ENCODE data around the gene TBC1D3I.
"Not testable (repeated sequence)": the region's sequence is repeated elsewhere in the genome, so short reads cannot be mapped to it uniquely, and the experiment has no call there.

The TBC1D3I gene

DNA sequence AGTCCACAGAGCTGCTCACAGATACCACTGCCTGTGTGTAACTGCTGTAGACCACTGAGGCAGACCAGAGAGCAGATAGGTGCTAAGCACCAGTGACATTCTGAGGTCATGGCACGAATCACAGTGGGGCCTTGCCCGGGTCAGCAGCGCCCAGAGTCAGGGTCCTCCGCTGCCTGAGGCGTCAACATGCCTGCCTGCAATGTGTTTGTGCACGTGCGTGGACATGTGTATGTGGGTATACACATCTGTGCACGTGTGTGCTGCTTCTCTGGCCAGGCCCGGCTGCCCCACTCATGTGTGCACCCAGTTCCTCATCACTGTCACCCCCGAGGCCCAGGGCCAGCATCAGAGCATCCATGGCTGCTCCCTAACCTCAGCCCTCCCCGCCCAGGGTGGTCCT is at the start of gene TBC1D3I:
Gene TBC1D3I, minus strand, starts transcription at position 101 of the 400 bp plus-strand sequence. CDS start 1,585 bp downstream, outside the sequence.
- not testable (repeated sequence) for DNase-seq

DNA sequence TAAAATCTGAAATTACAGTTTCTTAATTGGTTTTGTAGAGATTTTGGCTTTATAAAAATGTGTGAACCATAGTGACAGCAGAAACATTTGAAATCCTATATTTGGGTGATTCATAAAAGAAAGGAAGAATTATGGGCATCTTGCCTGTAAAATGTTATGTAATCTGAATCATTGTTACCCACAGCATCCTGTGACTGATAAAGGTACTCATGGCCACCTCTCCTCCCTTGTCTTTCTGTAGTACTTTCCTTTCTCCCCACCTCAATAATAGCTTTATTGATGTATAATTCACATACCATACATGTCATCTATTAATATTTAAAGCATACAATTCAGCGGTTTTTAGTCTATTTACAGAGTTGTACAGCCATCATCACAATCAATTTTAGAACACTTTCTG is 30.8 kb upstream of the TBC1D3I start:
- not testable (repeated sequence) for DNase-seq

DNA sequence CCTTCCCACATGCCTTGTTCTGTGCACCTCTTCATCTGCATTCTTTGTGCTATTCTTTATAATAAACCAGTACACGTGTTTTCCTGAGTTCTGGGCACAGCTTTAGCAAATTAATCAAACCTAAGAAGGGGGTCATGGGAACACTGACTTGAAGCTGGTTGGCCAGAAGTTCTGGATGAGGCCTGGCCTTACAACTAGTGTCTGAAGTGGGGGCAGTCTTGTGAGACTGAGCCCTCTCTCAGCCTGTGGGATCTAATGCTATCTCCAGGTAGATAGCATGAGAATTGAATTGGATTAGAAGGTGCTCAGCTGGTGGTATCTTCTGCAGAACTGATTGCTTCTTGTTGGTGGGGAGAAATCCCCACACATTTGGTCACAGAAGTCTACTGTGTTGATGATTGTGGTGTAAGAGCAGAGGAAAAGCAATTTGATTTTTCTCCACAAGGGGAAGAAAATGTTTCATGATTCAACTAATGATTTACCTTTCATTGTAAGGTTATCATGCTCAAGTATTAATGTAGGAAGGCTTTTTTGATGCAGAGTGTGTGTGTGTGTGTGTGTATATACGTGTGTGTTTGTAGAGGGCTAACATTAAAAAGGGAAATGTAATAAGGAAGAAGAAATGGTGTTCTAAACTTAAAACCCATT is 25.7 kb upstream of the TBC1D3I start:
- not testable (repeated sequence) for DNase-seq

DNA sequence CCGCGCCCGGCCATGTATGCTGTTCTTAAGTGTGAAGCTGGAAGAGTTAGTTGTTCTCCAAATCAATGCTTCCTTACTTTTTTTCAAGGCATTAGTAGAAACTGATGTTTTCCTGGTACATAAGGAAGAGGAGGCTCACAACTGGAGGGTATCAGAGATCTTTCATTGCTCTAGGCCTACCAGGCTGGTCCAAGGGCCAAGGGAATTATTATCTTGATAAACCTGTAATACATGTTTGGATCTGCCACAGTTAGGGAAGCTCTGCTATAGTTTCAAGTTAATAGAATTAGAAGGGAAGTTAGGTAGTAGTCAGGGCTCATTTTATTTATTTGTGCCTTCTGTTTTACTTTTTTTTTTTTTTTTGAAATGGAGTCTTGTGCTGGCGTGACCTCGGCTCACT is 19.8 kb upstream of the TBC1D3I start:
- DNase-seq: not testable (repeated sequence)

DNA sequence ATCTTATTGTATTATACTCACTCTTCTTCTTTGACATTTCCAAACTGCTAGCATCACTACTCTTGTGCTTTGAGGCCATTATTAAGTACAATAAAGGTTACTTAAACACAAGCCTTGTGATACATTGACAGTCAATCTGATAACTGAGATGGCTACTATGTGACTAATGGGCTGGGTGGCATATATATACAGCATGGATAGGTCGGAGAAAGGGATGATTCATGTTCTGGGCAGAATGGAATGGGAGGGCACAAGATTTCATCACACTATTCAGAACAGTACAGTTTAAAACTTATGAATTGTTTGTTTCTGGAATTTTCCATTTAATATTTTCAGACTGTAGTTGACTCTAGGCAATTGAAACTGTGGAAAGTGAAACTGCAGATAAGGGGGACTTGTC is 18.9 kb upstream of the TBC1D3I start:
- not testable (repeated sequence) for DNase-seq

DNA sequence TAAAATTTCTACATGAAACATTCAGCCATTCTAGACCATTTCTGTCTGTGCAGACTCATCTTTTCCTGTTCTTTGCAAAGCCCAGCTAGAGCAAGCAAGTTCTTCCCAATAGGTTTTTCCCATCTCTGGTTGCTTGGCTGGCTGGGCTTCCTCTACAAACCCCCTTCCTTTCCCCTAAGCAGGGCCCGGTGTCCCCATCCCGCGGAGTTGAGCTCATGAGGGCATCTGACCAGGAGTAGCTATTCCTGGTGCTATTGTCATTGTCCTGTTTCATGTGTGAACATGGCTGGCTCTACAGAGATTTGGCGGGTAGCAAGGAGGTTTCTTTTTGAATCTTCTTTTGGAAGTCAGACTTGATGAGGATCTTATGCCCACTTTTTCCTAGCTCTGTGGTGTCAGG is 22.3 kb downstream of the TBC1D3I start:
- DNase-seq: not testable (repeated sequence)

DNA sequence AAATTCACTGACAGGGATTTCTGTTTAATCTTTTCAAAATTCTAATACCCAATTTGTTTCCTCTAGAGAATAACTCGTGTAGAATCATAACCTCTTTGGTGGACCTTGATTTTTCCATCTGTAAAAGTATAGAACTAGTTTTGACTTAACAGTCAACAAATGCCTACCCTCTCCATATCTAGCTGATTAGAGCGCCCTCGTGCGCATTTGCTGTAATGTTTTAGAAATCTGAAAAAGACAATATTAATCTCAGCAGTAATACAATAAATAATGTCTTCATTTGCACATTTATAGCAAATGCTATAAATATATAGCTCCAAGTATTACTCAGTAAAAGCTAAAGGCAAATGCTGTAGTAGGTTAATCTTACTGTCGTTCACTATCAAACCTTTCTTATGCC is 34.7 kb downstream of the TBC1D3I start:
- not testable (repeated sequence) for DNase-seq

DNA sequence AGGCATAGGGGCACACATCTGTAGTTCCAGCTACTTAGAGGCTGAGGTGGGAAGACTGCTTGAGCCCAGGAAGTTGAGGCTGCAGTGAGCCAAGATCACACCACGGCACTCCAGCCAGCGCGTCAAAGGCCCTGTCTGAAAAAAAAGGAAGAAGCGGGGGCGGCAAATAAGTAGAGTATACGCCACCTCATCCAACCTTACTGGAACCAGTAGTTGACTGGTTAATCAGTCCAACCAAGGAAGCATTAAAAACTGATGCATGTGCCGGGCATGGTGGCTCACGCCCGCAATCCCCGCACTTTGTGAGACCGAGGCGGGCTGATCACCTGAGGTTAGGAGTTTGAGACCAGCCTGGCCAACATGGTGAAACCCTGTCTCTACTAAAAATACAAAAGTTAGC is 41.4 kb downstream of the TBC1D3I start:
- not testable (repeated sequence) for DNase-seq

DNA sequence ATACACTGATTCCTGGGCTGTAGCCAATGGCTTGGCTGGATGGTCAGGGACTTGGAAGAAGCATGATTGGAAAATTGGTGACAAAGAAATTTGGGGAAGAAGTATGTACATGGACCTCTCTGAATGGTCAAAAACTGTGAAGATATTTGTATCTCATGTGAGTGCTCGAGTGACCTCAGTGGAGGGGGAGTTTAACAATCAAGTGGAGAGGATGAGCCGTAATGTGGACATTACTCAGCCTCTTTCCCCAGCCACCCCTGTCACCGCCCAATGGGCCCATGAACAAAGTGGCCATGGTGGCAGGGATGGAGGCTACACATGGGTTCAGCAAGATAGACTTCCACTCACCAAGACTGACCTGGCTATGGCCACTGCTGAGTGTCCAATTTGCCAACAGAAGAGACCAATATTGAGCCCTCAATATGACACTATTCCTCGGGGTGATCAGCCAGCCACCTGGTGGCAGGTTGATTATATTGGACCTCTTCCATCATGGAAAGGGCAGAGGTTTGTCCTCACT is 42.7 kb downstream of the TBC1D3I start:
- not testable (repeated sequence) for DNase-seq

DNA sequence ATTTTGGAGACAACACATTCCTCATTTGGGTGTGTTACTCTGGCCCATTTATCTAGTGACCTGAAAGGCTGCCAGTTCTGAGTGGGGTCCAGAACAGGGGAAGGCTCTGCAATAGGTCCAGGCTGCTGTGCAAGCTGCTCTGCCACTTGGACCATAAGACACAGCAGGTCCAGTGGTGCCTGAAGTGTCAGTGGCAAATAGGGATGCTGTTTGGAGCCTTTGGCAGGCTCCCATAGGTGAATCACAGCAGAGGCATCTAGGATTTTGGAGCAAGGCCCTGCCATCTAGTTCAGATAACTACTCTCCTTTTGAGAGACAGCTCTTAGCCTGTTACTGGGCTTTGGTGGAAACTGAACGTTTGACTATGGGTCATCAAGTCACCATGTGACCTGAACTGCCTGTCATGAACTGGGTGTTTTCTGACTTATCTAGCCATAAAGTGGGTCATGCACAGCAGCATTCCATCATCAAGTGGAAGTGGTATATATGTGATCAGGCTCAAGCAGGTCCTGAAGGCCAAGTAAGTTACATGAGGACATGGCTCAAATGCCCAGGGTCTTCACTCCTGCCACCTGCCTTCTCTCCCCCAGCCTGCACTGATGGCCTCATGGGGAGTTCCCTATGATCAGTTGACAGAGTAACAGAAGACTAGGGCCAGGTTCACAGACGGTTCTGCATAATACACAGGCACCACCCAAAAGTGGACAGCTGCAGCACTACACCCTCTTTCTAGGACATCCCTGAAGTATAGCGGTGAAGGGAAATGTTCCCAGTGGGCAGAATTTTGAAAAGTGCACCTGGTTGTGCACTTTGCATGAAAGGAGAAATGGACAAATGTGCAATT is 43.4 kb downstream of the TBC1D3I start:
- DNase-seq: not testable (repeated sequence)

DNA sequence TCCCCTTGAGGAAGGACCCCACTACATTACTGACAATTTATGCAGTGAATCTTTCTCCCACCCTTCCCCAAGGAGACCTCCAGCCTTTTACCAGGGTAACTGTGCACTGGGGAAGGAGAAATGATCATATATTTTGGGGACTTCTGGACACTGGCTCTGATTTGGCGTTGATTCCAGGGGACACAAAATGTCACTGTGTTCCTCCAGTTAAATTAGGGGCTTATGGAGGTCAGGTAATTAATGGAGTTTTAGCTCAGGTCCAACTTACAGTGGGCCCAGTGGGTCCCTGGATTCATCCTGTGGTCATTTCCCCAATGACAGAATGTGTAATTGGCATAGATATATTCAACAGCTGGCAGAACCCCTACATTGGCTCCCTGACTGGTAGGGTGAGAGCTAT is 44.8 kb downstream of the TBC1D3I start:
- DNase-seq: not testable (repeated sequence)

DNA sequence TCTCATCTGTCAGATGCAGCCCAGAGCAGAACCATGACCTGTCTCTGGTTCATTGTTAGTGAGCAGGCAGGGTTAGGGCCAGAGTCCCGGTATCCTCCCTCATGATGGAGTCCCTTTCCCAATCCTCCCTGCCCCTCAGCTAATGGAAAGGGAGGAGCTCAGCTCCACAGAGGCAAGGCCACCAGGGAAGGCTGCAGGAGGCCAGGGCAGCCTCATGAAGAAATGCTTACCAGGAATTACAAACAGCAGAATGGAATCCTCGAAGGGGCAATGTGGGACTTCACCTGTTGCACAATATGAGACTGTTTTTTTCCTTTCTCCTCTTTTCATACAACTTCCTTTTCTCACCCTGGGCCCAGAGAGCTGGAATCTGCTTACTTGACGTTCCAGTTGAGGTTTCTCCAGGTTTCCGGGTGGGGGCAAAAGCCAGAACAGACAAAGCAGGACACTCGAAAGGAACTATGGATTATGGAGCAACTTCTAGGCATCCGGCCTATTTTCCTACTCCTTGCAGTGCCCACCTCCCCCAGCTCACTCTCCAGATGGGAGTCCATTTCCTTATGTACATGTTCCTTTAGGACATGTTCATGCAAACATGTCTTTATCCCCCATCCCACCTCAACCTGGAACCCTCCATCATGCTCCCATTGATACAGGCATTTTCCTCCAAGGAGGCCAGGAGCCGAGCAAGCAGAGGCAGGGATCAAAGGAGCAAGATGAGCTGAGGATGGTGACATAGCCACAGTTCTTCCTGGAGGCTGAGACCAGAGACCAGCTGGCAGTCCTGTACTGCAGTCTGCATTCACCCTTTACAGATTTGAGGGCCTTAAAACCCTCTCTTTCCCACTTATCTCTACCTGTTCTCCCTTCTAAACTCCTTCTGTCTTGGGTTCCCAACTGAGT is 48.7 kb downstream of the TBC1D3I start:
- DNase-seq: not testable (repeated sequence)

DNA sequence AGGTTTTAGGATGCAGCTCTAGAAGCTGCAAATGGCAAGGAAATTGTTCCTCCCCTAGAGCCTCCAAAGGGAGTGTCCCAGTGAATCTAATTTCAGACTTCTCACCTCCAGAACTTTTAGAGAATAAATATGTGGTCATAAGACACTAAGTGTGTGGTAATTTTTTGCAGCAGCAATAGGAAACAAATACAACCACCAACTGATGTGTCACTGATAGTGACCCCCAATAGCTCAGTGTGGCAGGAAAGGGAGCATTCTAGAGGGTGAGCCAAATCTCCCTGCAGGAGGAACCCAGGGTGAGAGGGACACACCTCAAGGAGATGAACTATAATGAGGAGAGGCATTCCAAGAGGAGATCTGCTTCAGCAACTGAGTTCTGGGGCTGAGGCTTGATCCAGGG is 49.5 kb downstream of the TBC1D3I start:
- no peak for DNase-seq

DNA sequence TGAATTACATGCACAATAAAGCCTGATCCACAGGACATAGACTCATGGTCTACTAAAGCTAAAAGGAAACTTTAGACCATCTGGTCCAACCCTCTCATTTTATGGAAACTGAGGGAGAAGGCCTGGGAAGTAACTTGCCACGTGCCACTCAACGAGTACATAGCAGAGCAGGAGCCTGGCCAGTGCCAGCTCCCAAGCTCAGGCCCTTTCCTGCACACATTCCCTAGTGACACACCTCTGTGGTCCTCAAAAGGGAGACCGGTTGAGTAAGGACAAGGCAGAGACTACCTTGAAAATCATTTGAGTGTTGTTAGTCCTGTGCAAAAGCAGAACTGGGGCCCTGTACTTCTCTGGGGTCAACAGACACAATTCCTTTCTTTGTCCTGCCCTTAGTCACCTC is 50.7 kb downstream of the TBC1D3I start:
- no peak for DNase-seq

DNA sequence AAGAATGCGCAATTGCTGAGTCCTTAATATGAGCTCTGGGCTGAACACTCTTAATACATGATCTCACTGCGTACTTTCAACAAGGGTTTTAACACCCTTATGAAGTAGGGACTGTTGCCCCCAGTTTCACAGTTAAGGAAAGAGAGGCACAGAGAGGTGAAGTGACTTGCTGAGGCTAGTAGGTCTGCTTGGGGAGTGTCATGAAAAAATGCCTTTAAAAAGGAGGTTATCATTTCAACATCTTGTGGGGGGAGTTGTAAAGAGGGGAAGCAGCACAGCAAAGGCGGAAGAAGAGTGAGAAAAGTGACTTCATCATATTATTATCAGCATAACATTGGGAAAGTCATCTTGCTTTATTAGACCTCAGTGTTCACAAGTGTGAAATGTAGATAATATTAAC is 51.4 kb downstream of the TBC1D3I start:
- DNase-seq: no peak

DNA sequence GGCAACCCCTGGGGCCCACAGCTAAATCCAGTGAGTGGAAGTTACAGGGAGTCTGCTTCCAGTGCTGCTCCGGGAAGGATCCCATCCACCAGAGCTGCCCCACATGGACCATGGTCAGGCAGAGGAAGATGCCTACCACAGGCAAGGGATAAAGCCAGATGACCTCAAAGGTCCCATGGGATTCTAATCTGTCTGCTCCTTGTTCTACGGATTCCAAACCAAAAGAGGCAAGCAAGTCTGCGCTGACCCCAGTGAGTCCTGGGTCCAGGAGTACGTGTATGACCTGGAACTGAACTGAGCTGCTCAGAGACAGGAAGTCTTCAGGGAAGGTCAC is 52.1 kb downstream of the TBC1D3I start:
- DNase-seq: no peak

DNA sequence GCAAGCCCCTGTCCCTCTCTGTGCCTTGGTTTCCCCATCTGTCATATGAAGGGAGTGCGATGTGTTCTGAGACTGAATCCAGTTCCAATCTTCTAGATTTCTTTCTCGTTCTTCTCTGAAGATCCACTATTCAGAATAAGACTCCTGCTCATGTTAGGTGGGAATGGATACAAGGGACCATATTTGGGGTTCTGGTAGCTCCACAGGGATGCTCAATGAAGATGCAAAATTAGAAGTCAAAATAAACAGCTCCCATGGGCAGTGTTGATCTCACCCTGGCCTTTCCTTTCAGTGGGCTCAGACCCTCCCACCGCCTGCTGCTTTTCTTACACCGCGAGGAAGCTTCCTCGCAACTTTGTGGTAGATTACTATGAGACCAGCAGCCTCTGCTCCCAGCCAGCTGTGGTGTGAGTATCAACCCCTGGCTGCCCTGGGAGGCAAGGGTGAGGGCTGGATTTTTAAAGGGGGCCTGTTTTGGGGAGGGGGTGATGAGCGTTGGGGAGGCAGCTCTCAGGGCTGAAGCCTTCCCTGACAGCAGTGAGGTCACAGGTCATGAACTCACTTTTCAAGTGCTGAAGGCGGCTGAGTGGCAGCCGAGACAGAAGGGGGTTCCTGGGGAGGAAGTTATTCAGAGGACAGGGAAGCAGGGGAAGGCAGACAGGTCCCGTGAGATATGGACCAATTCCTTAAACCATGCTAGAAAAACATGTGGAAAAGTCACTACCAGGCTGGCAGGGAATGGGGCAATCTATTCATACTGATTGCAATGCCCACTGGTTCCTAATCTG is 52.7 kb downstream of the TBC1D3I start:
- DNase-seq: not testable (repeated sequence)

DNA sequence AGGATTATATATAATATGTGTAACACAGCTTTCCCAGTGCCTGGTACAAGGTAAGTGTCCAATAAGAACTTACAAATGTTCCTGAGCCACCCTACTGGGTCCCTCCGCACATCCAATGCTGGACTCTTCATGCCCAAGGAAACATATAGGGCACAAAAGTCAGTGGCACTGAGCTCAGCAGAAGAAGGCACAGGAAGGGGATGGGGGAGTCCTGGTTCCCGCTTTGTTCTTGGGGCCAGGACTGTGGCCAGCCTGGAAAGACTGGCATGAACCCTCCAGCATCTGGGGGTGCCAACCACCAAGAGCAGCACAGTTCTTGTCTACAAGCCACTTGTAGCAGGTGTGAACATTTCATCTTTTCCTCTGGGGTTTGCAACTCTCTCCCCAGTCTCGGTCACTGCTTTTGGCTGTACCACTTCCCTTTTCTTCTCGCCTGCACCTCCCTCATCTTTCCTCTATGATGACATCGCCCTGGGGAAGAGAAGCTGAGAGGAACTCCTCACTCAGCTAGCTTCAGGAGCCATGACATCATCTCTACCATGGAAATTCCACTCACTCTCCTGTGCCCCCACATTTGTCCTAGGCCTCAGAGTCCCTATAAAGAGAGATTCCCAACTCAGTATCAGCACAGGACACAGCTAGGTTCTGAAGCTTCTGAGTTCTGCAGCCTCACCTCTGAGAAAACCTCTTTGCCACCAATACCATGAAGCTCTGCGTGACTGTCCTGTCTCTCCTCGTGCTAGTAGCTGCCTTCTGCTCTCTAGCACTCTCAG is 53.7 kb downstream of the TBC1D3I start, which contains the start of gene CCL4L2:
Gene CCL4L2, plus strand, starts transcription at position 625 of the 773 bp plus-strand sequence.
- DNase-seq: not testable (repeated sequence)

DNA sequence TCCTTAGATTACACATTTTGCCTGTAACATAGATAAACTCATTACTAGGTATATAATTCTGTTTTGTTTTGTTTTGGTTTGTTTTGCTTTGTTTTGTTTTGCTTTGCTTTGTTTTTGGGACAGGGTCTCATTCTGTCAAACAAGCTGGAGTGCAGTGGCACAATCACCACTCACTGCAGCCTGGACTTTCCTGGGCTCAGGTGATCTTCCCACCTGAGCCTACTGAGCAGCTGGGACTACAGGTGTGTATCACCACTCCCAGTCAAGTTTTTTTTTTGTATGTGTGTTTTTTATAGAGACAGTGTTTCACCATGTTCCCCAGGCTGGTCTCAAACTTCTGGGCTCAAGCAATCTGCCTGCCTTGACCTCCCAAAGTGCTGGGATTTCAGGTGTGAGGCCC is 54.8 kb downstream of the TBC1D3I start:
- no peak for DNase-seq

DNA sequence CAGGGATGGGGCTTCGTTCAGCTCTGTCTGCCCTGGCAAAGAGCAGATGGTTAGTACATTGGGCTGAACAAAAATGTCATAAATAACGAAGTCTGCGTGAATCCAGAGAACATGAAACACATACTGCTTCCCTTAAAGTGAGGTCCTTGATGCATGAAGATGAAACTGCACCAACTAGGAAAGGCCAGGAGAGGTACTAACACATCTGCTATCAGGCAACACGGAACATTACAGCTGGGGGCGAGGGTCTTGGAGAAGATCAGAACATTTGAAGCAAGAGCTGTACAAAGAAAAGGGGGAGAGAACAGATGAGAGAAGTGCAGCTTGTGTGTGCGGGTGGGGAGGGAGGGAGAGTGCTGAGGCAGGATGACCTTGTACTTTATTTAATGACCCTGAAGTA is 57.0 kb downstream of the TBC1D3I start:
- not testable (repeated sequence) for DNase-seq

DNA sequence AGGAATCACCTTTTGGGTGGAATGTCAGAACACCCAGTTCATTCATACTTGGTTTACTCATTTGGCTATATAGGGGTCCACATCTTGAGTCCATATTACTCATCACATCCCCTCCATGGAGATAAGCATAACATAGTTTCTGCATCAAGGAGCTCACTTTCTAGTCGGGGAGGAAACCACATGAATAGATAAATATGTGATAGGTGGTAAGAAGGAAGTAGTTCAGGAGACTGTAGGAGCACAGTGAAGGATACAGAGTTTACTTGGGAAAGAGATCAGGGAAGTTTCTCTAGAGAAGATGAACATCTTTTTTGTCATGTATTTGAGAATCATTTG is 57.9 kb downstream of the TBC1D3I start:
- not testable (repeated sequence) for DNase-seq

All from activated CD4-positive, alpha-beta T cell treated with anti-CD3 and anti-CD28 coated beads for 1 hour (primary cell).